PFSK-1 (cell line): ENCODE data around the gene UMODL1.

Source experiments
- POLR2AphosphoS5 ChIP-seq: IDR thresholded peaks from 2 replicates; pipeline ENCODE4 v1.6.1; 2012; ENCODE audit warnings: low read depth, mild to moderate bottlenecking, control low read depth, low read length, moderate library complexity
- TAF1 ChIP-seq: IDR thresholded peaks from 2 replicates; pipeline ENCODE4 v1.6.1; 2012; ENCODE audit warnings: low read length, control low read depth, borderline replicate concordance; ENCODE audit not compliant: insufficient read depth

DNA sequence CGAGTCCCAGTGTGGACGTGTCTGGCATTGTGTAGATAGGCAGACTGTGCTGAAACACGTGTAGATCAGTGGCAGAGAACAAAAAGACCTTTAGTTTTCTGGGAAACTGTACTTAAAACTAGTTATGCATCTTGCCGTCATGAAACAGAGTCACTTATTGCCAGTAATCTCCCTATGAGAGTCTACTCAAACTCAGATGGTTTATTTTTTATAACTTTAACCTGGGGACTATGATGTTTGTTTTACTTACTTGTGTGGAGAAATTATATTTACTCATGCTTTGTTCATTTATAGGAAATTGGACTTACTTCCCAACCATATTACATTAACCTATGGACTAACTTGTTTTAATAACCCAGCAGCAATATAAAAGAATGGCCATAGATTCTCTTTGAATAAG lies 93.7 kb downstream of the UMODL1 start:
- TF ChIP-seq POLR2AphosphoS5 (no peak), TAF1 (no peak)
